H1 (cell line): ENCODE data around the gene TLE2.

ENCODE experiments used
- CBX8 ChIP-seq: fragments of 300-800, 300-1000 bp; sonication (generic); IDR thresholded peaks from 2 replicates; pipeline ENCODE4 v1.7.1; 2016; ENCODE audit warnings: low read depth, low read length, borderline replicate concordance
- CHD7 ChIP-seq: fragments of 300-600 bp; sonication (generic); IDR thresholded peaks from 2 replicates; pipeline ENCODE4 v1.7.1; 2012; ENCODE audit warnings: low read length, moderate library complexity, mild to moderate bottlenecking, inconsistent platforms; ENCODE audit not compliant: insufficient replicate concordance
- EP300 ChIP-seq, 2 experiments: IDR thresholded peaks; 1 replicate in 1 of 2; 2 replicates in 1 of 2; pipeline ENCODE4 v1.6.1; 2011 to 2012; ENCODE audit warnings: low read depth in 2 of 2, low read length in 2 of 2, mild to moderate bottlenecking in 2 of 2, borderline replicate concordance in 1 of 2, inconsistent platforms in 1 of 2, moderate library complexity in 1 of 2
- EZH2 ChIP-seq: fragments of 200-600 bp; sonication (generic); IDR thresholded peaks from 2 replicates; pipeline ENCODE4 v1.7.1; 2012; ENCODE audit warnings: low read depth, mild to moderate bottlenecking, moderate library complexity, low read length, inconsistent platforms; ENCODE audit not compliant: severe bottlenecking
- HDAC2 ChIP-seq, 2 experiments: fragments of 300-600 bp in 1 of 2; sonication (generic) in 1 of 2; IDR thresholded peaks; 2 replicates each; pipeline ENCODE4 v1.6.1; 2011 to 2012; ENCODE audit warnings: low read depth in 2 of 2, low read length in 2 of 2, mild to moderate bottlenecking in 2 of 2, moderate library complexity in 2 of 2, borderline replicate concordance in 1 of 2, inconsistent platforms in 1 of 2
- POLR2AphosphoS5 ChIP-seq: IDR thresholded peaks from 2 replicates; pipeline ENCODE4 v1.6.1; 2011; ENCODE audit warnings: low read depth, low read length
- SUZ12 ChIP-seq: fragments of 200-600 bp; sonication (generic); IDR thresholded peaks from 2 replicates; pipeline ENCODE4 v1.6.1; 2012; ENCODE audit warnings: mild to moderate bottlenecking, inconsistent platforms, low read length, moderate library complexity, mixed read lengths
- TAF1 ChIP-seq: IDR thresholded peaks from 2 replicates; pipeline ENCODE4 v1.6.1; 2011; ENCODE audit warnings: mild to moderate bottlenecking, low read depth, low read length
- TF ChIP-seq, protein P1 (sequence below): IDR thresholded peaks from 2 replicates; pipeline ENCODE4 v1.6.1; 2011; ENCODE audit warnings: low read length, improper control_type of control experiment

GRCh38 chr19:2969104-2969504, 60.0 kb downstream of the TLE2 start:
- TF ChIP-seq EZH2 (no peak), CHD7 (no peak), EP300 (IDR thresholded peaks at IDR 0.05; ENCODE audit: borderline replicate concordance in 1 of 2, low read depth in 2 of 2, low read length in 2 of 2) (no peak), POLR2AphosphoS5 (no peak), HDAC2 (IDR thresholded peaks at IDR 0.05; ENCODE audit: borderline replicate concordance in 1 of 2, low read depth in 2 of 2, low read length in 2 of 2) (no peak), SUZ12 (no peak), CBX8 (no peak), TAF1 (no peak)
- TF ChIP-seq, protein P1, sequence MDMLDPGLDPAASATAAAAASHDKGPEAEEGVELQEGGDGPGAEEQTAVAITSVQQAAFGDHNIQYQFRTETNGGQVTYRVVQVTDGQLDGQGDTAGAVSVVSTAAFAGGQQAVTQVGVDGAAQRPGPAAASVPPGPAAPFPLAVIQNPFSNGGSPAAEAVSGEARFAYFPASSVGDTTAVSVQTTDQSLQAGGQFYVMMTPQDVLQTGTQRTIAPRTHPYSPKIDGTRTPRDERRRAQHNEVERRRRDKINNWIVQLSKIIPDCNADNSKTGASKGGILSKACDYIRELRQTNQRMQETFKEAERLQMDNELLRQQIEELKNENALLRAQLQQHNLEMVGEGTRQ, result no peak
